Measurements from ENCODE around the gene KLHL8. TPM values are rescaled to one million over a fixed set of nuclear protein-coding genes. Genes with fewer than 3 reads are reported as not detected.

Gene KLHL8
- polyA plus RNA-seq, 1 donor (not counting 4 experiments of a cell fraction or from before 2014, with no cell fraction given), result 6.7 TPM

- Histone ChIP-seq H4K20me1 (ENCODE audit: control insufficient read depth, extremely low read depth, insufficient read depth, low read length) (no peaks in the 10 kb centered on the region), H3K36me3 (ENCODE audit: control insufficient read depth in 2 of 2, extremely low read depth in 1 of 2, insufficient read depth in 2 of 2, low read length in 2 of 2) (no peaks in the 10 kb centered on the region), H3K9me1 (ENCODE audit: control insufficient read depth, extremely low read depth, insufficient read depth, low read length) (no peaks in the 10 kb centered on the region), H3K4me1 (ENCODE audit: control insufficient read depth, extremely low read depth, insufficient read depth, low read length) (no peaks in the 10 kb centered on the region), H3K9ac (ENCODE audit: control insufficient read depth, extremely low read depth, insufficient read depth, low read length) (no peak overlapping the region), H3K4me2 (ENCODE audit: control insufficient read depth, extremely low read depth, insufficient read depth, low read depth, low read length) (no peak overlapping the region), H3K79me2 (ENCODE audit: control insufficient read depth, insufficient read depth, low read length) (peaks cover 6% of the 10 kb centered on the region), H3K9me3 (ENCODE audit: control insufficient read depth, low read depth, low read length) (no peaks in the 10 kb centered on the region), H3K27me3 (ENCODE audit: control insufficient read depth, extremely low read depth, insufficient read depth, low read length) (no peaks in the 10 kb centered on the region), H3K27ac (ENCODE audit: control insufficient read depth, insufficient read depth, low read length) (no peak overlapping the region), H3K4me3 (ENCODE audit: control insufficient read depth in 2 of 3, extremely low read depth in 1 of 3, insufficient read depth in 2 of 3, low read depth in 1 of 3, low read length in 3 of 3) (no peak overlapping the region), H2AFZ (ENCODE audit: control insufficient read depth, low read length) (no peak overlapping the region)
- TF ChIP-seq CTCF (optimal IDR thresholded peaks at IDR 0.05 in 1 of 3, IDR thresholded peaks at IDR 0.05 in 1 of 3, conservative IDR thresholded peaks at IDR 0.05 in 1 of 3; ENCODE audit: extremely low read depth in 1 of 3, insufficient read depth in 2 of 3, low read length in 3 of 3), result no peak
- no peak for TF ChIP-seq EZH2 (IDR thresholded peaks at IDR 0.05; ENCODE audit: low read length)
- FAIRE-seq (no peak), DNase-seq (ENCODE audit: low read depth, low spot score) (no peak)
- dilution Hi-C loops (cut with MboI; ENCODE audit: extremely low pct_ligation_motif_present, low sequenced_read_pairs), result no loop called here
Observed at GRCh38 chr4:87196927-87197326, 23.5 kb downstream of the KLHL8 start.

GRCh38 chr4:87196146-87196545, 24.3 kb downstream of the KLHL8 start:
- dilution Hi-C loops (cut with MboI; ENCODE audit: extremely low pct_ligation_motif_present, low sequenced_read_pairs), result no loop called here

More at GRCh38 chr4:87196146-87196545, 24.3 kb downstream of the KLHL8 start:
- Histone ChIP-seq H3K27me3 (ENCODE audit: control insufficient read depth, extremely low read depth, insufficient read depth, low read length) (no peaks in the 10 kb centered on the region), H3K9me3 (ENCODE audit: control insufficient read depth, low read depth, low read length) (no peaks in the 10 kb centered on the region), H3K4me3 (ENCODE audit: control insufficient read depth in 2 of 3, extremely low read depth in 1 of 3, insufficient read depth in 2 of 3, low read depth in 1 of 3, low read length in 3 of 3) (no peak overlapping the region), H3K79me2 (ENCODE audit: control insufficient read depth, insufficient read depth, low read length) (peaks cover 6% of the 10 kb centered on the region), H3K36me3 (ENCODE audit: control insufficient read depth in 2 of 2, extremely low read depth in 1 of 2, insufficient read depth in 2 of 2, low read length in 2 of 2) (no peaks in the 10 kb centered on the region), H3K4me2 (ENCODE audit: control insufficient read depth, extremely low read depth, insufficient read depth, low read depth, low read length) (no peak overlapping the region), H3K9me1 (ENCODE audit: control insufficient read depth, extremely low read depth, insufficient read depth, low read length) (no peaks in the 10 kb centered on the region), H3K4me1 (ENCODE audit: control insufficient read depth, extremely low read depth, insufficient read depth, low read length) (no peaks in the 10 kb centered on the region), H3K27ac (ENCODE audit: control insufficient read depth, insufficient read depth, low read length) (no peak overlapping the region), H3K9ac (ENCODE audit: control insufficient read depth, extremely low read depth, insufficient read depth, low read length) (no peak overlapping the region), H4K20me1 (ENCODE audit: control insufficient read depth, extremely low read depth, insufficient read depth, low read length) (no peaks in the 10 kb centered on the region), H2AFZ (ENCODE audit: control insufficient read depth, low read length) (no peak overlapping the region)
- TF ChIP-seq EZH2 (IDR thresholded peaks at IDR 0.05; ENCODE audit: low read length), result no peak
- TF ChIP-seq CTCF (optimal IDR thresholded peaks at IDR 0.05 in 1 of 3, IDR thresholded peaks at IDR 0.05 in 1 of 3, conservative IDR thresholded peaks at IDR 0.05 in 1 of 3; ENCODE audit: extremely low read depth in 1 of 3, insufficient read depth in 2 of 3, low read length in 3 of 3), result no peak
- FAIRE-seq, result no peak
- DNase-seq (ENCODE audit: low read depth, low spot score), result no peak

Data from keratinocyte (primary cell).